A549 (cell line): ENCODE measurements around the gene FBXL7. TPM values are rescaled to one million over a fixed set of nuclear protein-coding genes. Genes with fewer than 3 reads are reported as not detected.

ENCODE experiments used
- ATAC-seq, 2 experiments: fragments of 200-7000 bp in 1 of 2; fragments of >200 bp in 1 of 2; cut with Nextera tagmentation in 1 of 2; cut with Tn5 transposase in 1 of 2; 3 replicates each; pipeline versions ENCODE4 v1.8.0 to v1.9.1; 2018 to 2020; ENCODE audit warnings: mild to moderate bottlenecking in 1 of 2, moderate library complexity in 1 of 2
- CTCF ChIA-PET: fragments of 300-600 bp; sonication (Branson Sonifier 250); formaldehyde crosslinking; extraction: SDS; loops from one replicate; lab custom pipeline; 2021; ENCODE audit warnings: antibody characterized with exemption, inconsistent platforms; lab: Yijun Ruan, JAX
- POLR2A ChIA-PET: fragments of 350-600 bp; formaldehyde crosslinking; extraction: SDS; loops from one replicate; lab custom pipeline; 2021; ENCODE audit warnings: antibody characterized with exemption, inconsistent platforms; lab: Yijun Ruan, JAX
- DNase-seq, 2 experiments: peaks; one replicate each; pipeline versions ENCODE4 v3.0.0 to v3.0.0-alpha.2; 2011 to 2016; ENCODE audit warnings: low read depth in 1 of 2, low spot score in 1 of 2
- FAIRE-seq: peaks from 2 replicates; lab custom pipeline; 2011; peaks lifted over from hg19 to GRCh38; lab: Jason Lieb, UNC
- H3K27ac ChIP-seq, 2 experiments: fragments of >200 bp; sonication (Bioruptor Twin); formaldehyde crosslinking; 3 replicates each; pipeline ENCODE4 v1.5.1; 2016 to 2017
- H3K4me1 ChIP-seq: fragments of >200 bp; sonication (Bioruptor Twin); formaldehyde crosslinking; 3 replicates; pipeline ENCODE4 v1.6.1; 2016
- H3K4me2 ChIP-seq: fragments of >200 bp; sonication (Bioruptor Twin); formaldehyde crosslinking; 3 replicates; pipeline ENCODE4 v1.6.1; 2016
- H3K4me3 ChIP-seq: fragments of >200 bp; sonication (Bioruptor Twin); formaldehyde crosslinking; 3 replicates; pipeline ENCODE4 v1.5.1; 2016
- H3K9me3 ChIP-seq: fragments of >200 bp; sonication (Bioruptor Twin); formaldehyde crosslinking; 3 replicates; pipeline ENCODE4 v1.6.1; 2016
- ATOH8 ChIP-seq: fragments of 250-450 bp; sonication (Bioruptor Pico); IDR thresholded peaks from 2 replicates; pipeline ENCODE4 v1.5.0; 2020; ENCODE audit warnings: low read depth, mild to moderate bottlenecking, moderate library complexity
- BHLHE40 ChIP-seq: IDR thresholded peaks from 2 replicates; pipeline ENCODE4 v1.6.1; 2012; ENCODE audit warnings: low read depth, low read length, inconsistent platforms
- CTCF ChIP-seq: fragments of >200 bp; sonication (Bioruptor Twin); formaldehyde crosslinking; IDR thresholded peaks from 3 replicates; pipeline ENCODE4 v1.5.1; 2016
- E2F6 ChIP-seq: IDR thresholded peaks from 2 replicates; pipeline ENCODE4 v1.6.1; 2012; ENCODE audit warnings: low read depth, borderline replicate concordance
- EHF ChIP-seq: fragments of 250-450 bp; sonication (Bioruptor Pico); IDR thresholded peaks from 2 replicates; pipeline ENCODE4 v1.5.0; 2020; ENCODE audit warnings: mild to moderate bottlenecking
- FOXS1 ChIP-seq: fragments of 250-450 bp; sonication (Bioruptor Pico); IDR thresholded peaks from 2 replicates; pipeline ENCODE4 v1.5.0; 2020; ENCODE audit warnings: mild to moderate bottlenecking, moderate library complexity
- GATA3 ChIP-seq: IDR thresholded peaks from 2 replicates; pipeline ENCODE4 v1.6.1; 2012; ENCODE audit warnings: borderline replicate concordance
- HOXA7 ChIP-seq: fragments of 250-450 bp; sonication (Bioruptor Pico); IDR thresholded peaks from 2 replicates; pipeline ENCODE4 v1.5.0; 2020; ENCODE audit warnings: mild to moderate bottlenecking, moderate library complexity
- HOXB5 ChIP-seq: fragments of 250-450 bp; sonication (Bioruptor Pico); IDR thresholded peaks from 2 replicates; pipeline ENCODE4 v1.5.0; 2020; ENCODE audit warnings: mild to moderate bottlenecking, moderate library complexity
- JUN ChIP-seq, 2 experiments: fragments of >200 bp; sonication (Bioruptor Twin); formaldehyde crosslinking; IDR thresholded peaks; 2 replicates in 1 of 2; 3 replicates in 1 of 2; pipeline ENCODE4 v1.6.1; 2016 to 2017
- JUNB ChIP-seq: fragments of >200 bp; sonication (Bioruptor Twin); formaldehyde crosslinking; IDR thresholded peaks from 2 replicates; pipeline ENCODE4 v1.6.1; 2016
- KDM1A ChIP-seq: fragments of 200-600 bp; sonication (generic); IDR thresholded peaks from 2 replicates; pipeline ENCODE4 v1.6.1; 2016; ENCODE audit warnings: low read depth, mild to moderate bottlenecking
- MAX ChIP-seq: IDR thresholded peaks from 2 replicates; pipeline ENCODE4 v1.6.1; 2012
- MAZ ChIP-seq: fragments of 150-350 bp; IDR thresholded peaks from 2 replicates; pipeline ENCODE4 v1.6.1; 2014; ENCODE audit warnings: antibody characterized with exemption, low read depth, low read length, borderline replicate concordance
- MYC ChIP-seq: IDR thresholded peaks from 2 replicates; pipeline ENCODE4 v1.6.1; 2012; ENCODE audit warnings: mild to moderate bottlenecking, inconsistent platforms, low read length, improper control_type of control experiment, borderline replicate concordance
- NFE2L2 ChIP-seq: fragments of 150-350 bp; conservative IDR thresholded peaks from 2 replicates; pipeline ENCODE4 v1.6.1; 2014; ENCODE audit warnings: low read length
- POLR2A ChIP-seq: IDR thresholded peaks from 2 replicates; pipeline ENCODE4 v1.6.1; 2012; ENCODE audit warnings: mild to moderate bottlenecking, low read length
- RAD21 ChIP-seq, 2 experiments: fragments of >200 bp in 1 of 2; sonication (Bioruptor Twin) in 1 of 2; formaldehyde crosslinking in 1 of 2; IDR thresholded peaks in 1 of 2; conservative IDR thresholded peaks in 1 of 2; 2 replicates in 1 of 2; 3 replicates in 1 of 2; pipeline ENCODE4 v1.6.1; 2012 to 2018; ENCODE audit warnings: inconsistent platforms in 1 of 2
- REST ChIP-seq: fragments of 200-600 bp; sonication (generic); IDR thresholded peaks from 2 replicates; pipeline ENCODE4 v1.6.1; 2016; ENCODE audit warnings: antibody characterized with exemption, mild to moderate bottlenecking, moderate library complexity
- SMC3 ChIP-seq: fragments of >200 bp; sonication (Bioruptor Twin); formaldehyde crosslinking; IDR thresholded peaks from 3 replicates; pipeline ENCODE4 v1.6.1; 2018; ENCODE audit warnings: inconsistent platforms
- TFCP2L1 ChIP-seq: fragments of 250-450 bp; sonication (Bioruptor Pico); IDR thresholded peaks from 2 replicates; pipeline ENCODE4 v1.5.0; 2021; ENCODE audit warnings: mild to moderate bottlenecking
- TP53 ChIP-seq: fragments of 250-450 bp; sonication (Bioruptor Pico); IDR thresholded peaks from 2 replicates; pipeline ENCODE4 v1.5.0; 2021; ENCODE audit warnings: mild to moderate bottlenecking, moderate library complexity
- USF2 ChIP-seq: fragments of 450-650 bp; IDR thresholded peaks from 2 replicates; pipeline ENCODE4 v1.6.1; 2014; ENCODE audit warnings: antibody characterized with exemption
- ZFP36 ChIP-seq: fragments of 450-650 bp; IDR thresholded peaks from 2 replicates; pipeline ENCODE4 v1.6.1; 2014; ENCODE audit warnings: borderline replicate concordance; ENCODE audit not compliant: partially characterized antibody
- ZNF302 ChIP-seq: fragments of 250-450 bp; sonication (Bioruptor Pico); IDR thresholded peaks from 2 replicates; pipeline ENCODE4 v1.9.0; 2021; ENCODE audit warnings: inconsistent platforms, mild to moderate bottlenecking, moderate library complexity
- ZSCAN20 ChIP-seq: fragments of 250-450 bp; sonication (Bioruptor Pico); IDR thresholded peaks from 2 replicates; pipeline ENCODE4 v1.8.0; 2022; ENCODE audit warnings: mild to moderate bottlenecking, moderate library complexity
- WGBS: methylation state at CpG from one replicate; pipeline ENCODE4 v1.1.6; 2017; ENCODE audit errors: missing lambda C conversion rate; 5-methylcytosine and 5-hydroxymethylcytosine counted together
- polyA plus RNA-seq, 4 experiments: library from polyadenylated mRNA; depleted of rRNA in 3 of 4; stranded (reverse); fragments of >200 nt; fragmentation: RNase III in 1 of 4; extraction: RNeasy Plus Mini Kit Qiagen cat#74134 plus additional on column Dnase treatment in 1 of 4; gene quantifications; 2 replicates in 3 of 4; 3 replicates in 1 of 4; pipeline ENCODE4 v1.2.3, GENCODE V29; 2011 to 2017

The FBXL7 gene
- polyA plus RNA-seq, 2 of the 4 experiments (the other 2 are of a cell fraction), result 0.90 to 1.7 TPM

GRCh38 chr5:15549961-15550360, 50.0 kb downstream of the FBXL7 start:
- 22% methylated on average over 1 of the region's 1 CpG for whole genome bisulfite sequencing
- CTCF ChIA-PET, result no interaction called here

GRCh38 chr5:15550502-15551112, 50.6 kb downstream of the FBXL7 start:
- DNase-seq (no peak), ATAC-seq (no peak), FAIRE-seq (no peak)
- POLR2A ChIA-PET, result no interaction called here
- H3K4me2 ChIP-seq, result no peak overlapping the region
- no peak overlapping the region for H3K27ac ChIP-seq
- H3K4me1 ChIP-seq, result no peaks in the 10 kb centered on the region
- H3K9me3 ChIP-seq, result no peaks in the 10 kb centered on the region
- H3K4me3 ChIP-seq, result no peak overlapping the region
- TF ChIP-seq EHF (no peak), TFCP2L1 (CRISPR knock-in tag) (no peak), NFE2L2 (no peak), MAX (no peak), E2F6 (no peak), JUNB (no peak), USF2 (no peak), KDM1A (no peak), FOXS1 (CRISPR knock-in tag) (no peak), MAZ (no peak), HOXA7 (CRISPR knock-in tag) (no peak), TP53 (CRISPR knock-in tag) (no peak), ATOH8 (CRISPR knock-in tag) (no peak), MYC (no peak), HOXB5 (CRISPR knock-in tag) (no peak)
- CTCF ChIA-PET, result no interaction called here
- WGBS, result 22% methylated on average over 4 of the region's 4 CpGs

More at GRCh38 chr5:15549961-15550360, 50.0 kb downstream of the FBXL7 start:
- no peak overlapping the region for H3K4me2 ChIP-seq
- ATAC-seq, result no peak
- FAIRE-seq, result no peak
- H3K9me3 ChIP-seq, result no peaks in the 10 kb centered on the region
- H3K4me3 ChIP-seq, result no peak overlapping the region
- no peak for DNase-seq
- POLR2A ChIA-PET, result no interaction called here
- TF ChIP-seq POLR2A (no peak), CTCF (no peak), SMC3 (no peak), ZSCAN20 (CRISPR knock-in tag) (no peak), ZFP36 (no peak)
- no peak overlapping the region for H3K27ac ChIP-seq
- H3K4me1 ChIP-seq, result no peaks in the 10 kb centered on the region

GRCh38 chr5:15551113-15551504, 51.1 kb downstream of the FBXL7 start:
- ATAC-seq (no peak), FAIRE-seq (no peak), DNase-seq (no peak)
- Histone ChIP-seq H3K9me3 (no peaks in the 10 kb centered on the region), H3K4me2 (no peak overlapping the region), H3K4me1 (no peaks in the 10 kb centered on the region), H3K27ac (no peak overlapping the region), H3K4me3 (no peak overlapping the region)
- POLR2A ChIA-PET, result no interaction called here
- CTCF ChIA-PET, result no interaction called here
- WGBS, result 21% methylated on average over 4 of the region's 4 CpGs
- TF ChIP-seq ZNF302 (CRISPR knock-in tag), result no peak
- TF ChIP-seq GATA3, result no peak
- TF ChIP-seq ATOH8 (CRISPR knock-in tag), result no peak
- no peak for TF ChIP-seq JUN (IDR thresholded peaks at IDR 0.05)
- no peak for TF ChIP-seq REST
- TF ChIP-seq BHLHE40, result no peak
- no peak for TF ChIP-seq RAD21 (conservative IDR thresholded peaks at IDR 0.05 in 1 of 2, IDR thresholded peaks at IDR 0.05 in 1 of 2)
